SU-DHL-6 (cell line): ENCODE data around the gene NOTCH3.

ENCODE experiments used
- CTCF ChIP-seq: fragments of 200-600 bp; sonication (generic); IDR thresholded peaks from one replicate; pipeline ENCODE4 v1.5.1; 2017; ENCODE audit warnings: antibody characterized with exemption, mild to moderate bottlenecking, low read length, moderate library complexity; ENCODE audit not compliant: insufficient read depth, poor library complexity, severe bottlenecking
- EZH2phosphoT487 ChIP-seq: fragments of 200-600 bp; sonication (generic), shearing (Covaris generic); conservative IDR thresholded peaks from 2 replicates; pipeline ENCODE4 v1.6.1; 2018; ENCODE audit warnings: mild to moderate bottlenecking, antibody characterized with exemption, low read length, moderate library complexity, mixed read lengths

- TF ChIP-seq CTCF (no peak), EZH2phosphoT487 (no peak)
Observed at GRCh38 chr19:15124572-15125231, 76.1 kb downstream of the NOTCH3 start.
